Kidney epithelial cell (primary cell): Measurements from ENCODE around the gene HTR3A. TPM values are rescaled to one million over a fixed set of nuclear protein-coding genes. Genes with fewer than 3 reads are reported as not detected.
"Not testable (repeated sequence)": the region's sequence is repeated elsewhere in the genome, so short reads cannot be mapped to it uniquely, and the experiment has no call there.

Source experiments
- DNase-seq: peaks from one replicate; pipeline ENCODE4 v3.0.0-alpha.2; 2010; ENCODE audit warnings: low read depth
- H3K27me3 ChIP-seq: 2 replicates; pipeline ENCODE4 v1.6.0; 2011; ENCODE audit warnings: low read length; ENCODE audit not compliant: control insufficient read depth, insufficient read depth
- H3K36me3 ChIP-seq: 2 replicates; pipeline ENCODE4 v1.5.1; 2011; ENCODE audit warnings: low read length; ENCODE audit not compliant: control insufficient read depth, insufficient read depth
- H3K4me3 ChIP-seq: 2 replicates; pipeline ENCODE4 v1.5.1; 2011; ENCODE audit warnings: low read depth, mild to moderate bottlenecking, control low read depth, low read length
- CTCF ChIP-seq: IDR thresholded peaks from 2 replicates; pipeline ENCODE4 v1.5.1; 2011; ENCODE audit warnings: mild to moderate bottlenecking, moderate library complexity, low read length, control low read depth, inconsistent platforms; ENCODE audit not compliant: insufficient read depth, poor library complexity, severe bottlenecking
- total RNA-seq: library from RNA; depleted of rRNA; stranded (reverse); fragments of >200 nt; gene quantifications from 2 replicates; pipeline ENCODE4 v1.2.3, GENCODE V29; 2015

HTR3A gene
- 0.25 and 0.27 TPM in 2 replicates for total RNA-seq

- H3K27me3 ChIP-seq: peaks cover 11% of the 10 kb centered on the region
Observed at GRCh38 chr11:113974741-113975470, at the start of gene HTR3A. HTR3A (plus strand) TSS chr11:113975108; CDS start chr11:113975326, 218 bp downstream.

GRCh38 chr11:113926273-113927197 lies 48.4 kb upstream of the HTR3A start:
- DNase-seq: no peak
- no peak overlapping the region for H3K4me3 ChIP-seq
- H3K27me3 ChIP-seq: no peaks in the 10 kb centered on the region
- no peak for TF ChIP-seq CTCF
- no peaks in the 10 kb centered on the region for H3K36me3 ChIP-seq

More at GRCh38 chr11:113974741-113975470, at the start of gene HTR3A:
- no peak for DNase-seq
- TF ChIP-seq CTCF: no peak
- Histone ChIP-seq H3K36me3 (no peaks in the 10 kb centered on the region), H3K4me3 (no peak within 1 kb of the TSS)

DNA sequence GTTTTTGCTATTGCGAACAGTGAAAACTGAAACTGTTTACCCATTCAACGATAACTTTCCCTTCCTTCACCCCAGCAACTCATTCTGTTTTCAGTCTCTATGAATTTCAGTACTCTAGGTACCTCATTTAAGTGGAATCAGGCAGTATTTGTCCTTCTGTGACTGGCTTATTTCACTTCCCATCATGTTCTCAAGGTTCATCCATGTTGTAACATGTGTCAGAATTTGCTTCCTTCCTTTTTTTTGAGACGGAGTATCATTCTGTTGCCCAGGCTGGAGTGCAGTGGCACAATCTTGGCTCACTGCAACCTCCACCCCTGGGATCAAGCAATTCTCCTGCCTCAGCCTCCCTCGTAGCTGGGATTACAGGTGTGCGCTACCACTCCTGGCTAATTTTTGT lies 46.6 kb upstream of the HTR3A start:
- no peaks in the 10 kb centered on the region for H3K36me3 ChIP-seq
- H3K4me3 ChIP-seq: no peak overlapping the region
- no peak for TF ChIP-seq CTCF
- no peak for DNase-seq
- H3K27me3 ChIP-seq: no peaks in the 10 kb centered on the region

GRCh38 chr11:113932788-113933187 lies 42.1 kb upstream of the HTR3A start:
- DNase-seq: no peak
- no peaks in the 10 kb centered on the region for H3K36me3 ChIP-seq
- no peak for TF ChIP-seq CTCF
- no peak overlapping the region for H3K4me3 ChIP-seq
- no peaks in the 10 kb centered on the region for H3K27me3 ChIP-seq

DNA sequence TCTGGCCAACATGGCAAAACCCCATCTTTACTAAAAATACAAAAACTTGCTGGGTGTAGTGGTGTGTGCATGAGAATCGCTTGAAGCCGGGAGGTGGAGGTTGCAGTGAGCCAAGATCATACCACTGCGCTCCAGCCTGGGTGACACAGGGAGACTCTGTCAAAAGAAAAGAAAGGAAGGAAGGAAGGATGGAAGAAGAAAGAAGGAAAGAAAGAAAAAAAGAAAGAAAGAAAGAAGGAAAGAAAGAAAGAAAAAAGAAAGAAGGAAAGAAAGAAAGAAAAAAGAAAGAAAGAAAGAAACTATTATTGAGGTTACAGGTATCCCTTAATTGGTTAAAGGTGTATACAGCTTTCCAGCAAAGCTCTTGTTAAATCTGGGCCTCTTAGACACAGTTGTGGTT lies 40.7 kb upstream of the HTR3A start:
- not testable (repeated sequence) for H3K27me3 ChIP-seq, H3K36me3 ChIP-seq, H3K4me3 ChIP-seq, DNase-seq

GRCh38 chr11:113934761-113935160 lies 40.1 kb upstream of the HTR3A start:
- no peak overlapping the region for H3K4me3 ChIP-seq
- no peak for TF ChIP-seq CTCF
- DNase-seq: no peak
- H3K36me3 ChIP-seq: no peaks in the 10 kb centered on the region
- no peaks in the 10 kb centered on the region for H3K27me3 ChIP-seq
